Measurements from ENCODE around the gene ITGA3.
"Not testable (repeated sequence)": the region's sequence is repeated elsewhere in the genome, so short reads cannot be mapped to it uniquely, and the experiment has no call there.

Gene ITGA3

GRCh38 chr17:50037321-50038107, 18.4 kb upstream of the ITGA3 start:
- H3K27ac ChIP-seq (ENCODE audit: low read depth, low read length), result no peak overlapping the region
- no peak overlapping the region for H3K9ac ChIP-seq (ENCODE audit: low read length)
- no peak overlapping the region for H2AFZ ChIP-seq (ENCODE audit: low read depth, low read length, severe bottlenecking)
- H3K79me2 ChIP-seq (ENCODE audit: insufficient read depth, low read length), result no peaks in the 10 kb centered on the region
- H3K27me3 ChIP-seq (ENCODE audit: low read length), result no peaks in the 10 kb centered on the region
- H3K4me2 ChIP-seq (ENCODE audit: low read depth, low read length, poor library complexity, severe bottlenecking), result no peak overlapping the region
- no peaks in the 10 kb centered on the region for H3K36me3 ChIP-seq (ENCODE audit: low read length)
- TF ChIP-seq EZH2phosphoT487 (conservative IDR thresholded peaks at IDR 0.05; ENCODE audit: low read length) (no peak), CTCF (IDR thresholded peaks at IDR 0.05; ENCODE audit: insufficient read depth, low read length, poor library complexity, severe bottlenecking) (no peak)
- H3K4me3 ChIP-seq (ENCODE audit: insufficient read depth, low read length, poor library complexity, severe bottlenecking), result no peak overlapping the region
- H3K9me2 ChIP-seq (replicated peaks; ENCODE audit: insufficient read depth, low read length), result no peaks in the 10 kb centered on the region
- no peaks in the 10 kb centered on the region for H3F3A ChIP-seq (ENCODE audit: insufficient read depth)
- H4K20me1 ChIP-seq (ENCODE audit: low read depth, low read length), result no peaks in the 10 kb centered on the region
- H3K9me3 ChIP-seq (ENCODE audit: insufficient read depth, low read length), result no peaks in the 10 kb centered on the region

DNA sequence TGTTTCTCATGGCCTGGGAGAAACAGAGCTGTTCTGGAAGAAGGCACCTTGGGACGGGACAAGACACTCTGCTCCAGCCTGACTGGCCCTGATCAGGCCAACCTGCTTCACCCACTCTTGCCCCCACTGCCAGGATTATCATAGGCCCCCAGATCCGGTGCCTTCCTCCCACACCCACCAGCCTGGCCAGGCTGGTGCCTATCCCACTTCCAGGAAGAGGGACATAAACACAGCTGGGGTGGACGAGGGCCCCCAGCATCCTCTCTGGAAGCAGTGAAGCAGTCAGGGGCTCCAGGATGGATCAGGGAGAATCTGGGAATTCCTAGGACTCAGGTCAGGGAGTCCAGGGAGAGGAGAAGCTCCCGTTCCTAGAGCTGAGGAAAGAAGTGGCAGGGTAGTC, 16.9 kb upstream of the ITGA3 start:
- Histone ChIP-seq H3K4me2 (ENCODE audit: low read depth, low read length, poor library complexity, severe bottlenecking) (no peak overlapping the region), H3K27me3 (ENCODE audit: low read length) (no peaks in the 10 kb centered on the region), H3K9me2 (replicated peaks; ENCODE audit: insufficient read depth, low read length) (no peaks in the 10 kb centered on the region), H3K27ac (ENCODE audit: low read depth, low read length) (no peak overlapping the region), H3F3A (ENCODE audit: insufficient read depth) (no peaks in the 10 kb centered on the region), H4K20me1 (ENCODE audit: low read depth, low read length) (no peaks in the 10 kb centered on the region), H3K4me3 (ENCODE audit: insufficient read depth, low read length, poor library complexity, severe bottlenecking) (no peak overlapping the region), H3K9ac (ENCODE audit: low read length) (no peak overlapping the region), H2AFZ (ENCODE audit: low read depth, low read length, severe bottlenecking) (no peak overlapping the region), H3K9me3 (ENCODE audit: insufficient read depth, low read length) (no peaks in the 10 kb centered on the region), H3K36me3 (ENCODE audit: low read length) (no peaks in the 10 kb centered on the region), H3K79me2 (ENCODE audit: insufficient read depth, low read length) (no peaks in the 10 kb centered on the region)
- TF ChIP-seq EZH2phosphoT487 (conservative IDR thresholded peaks at IDR 0.05; ENCODE audit: low read length) (no peak), CTCF (IDR thresholded peaks at IDR 0.05; ENCODE audit: insufficient read depth, low read length, poor library complexity, severe bottlenecking) (no peak)

- not testable (repeated sequence) for H3F3A ChIP-seq (ENCODE audit: insufficient read depth); H3K9ac ChIP-seq (ENCODE audit: low read length); H3K27ac ChIP-seq (ENCODE audit: low read depth, low read length); H2AFZ ChIP-seq (ENCODE audit: low read depth, low read length, severe bottlenecking); H3K4me3 ChIP-seq (ENCODE audit: insufficient read depth, low read length, poor library complexity, severe bottlenecking); H3K9me3 ChIP-seq (ENCODE audit: insufficient read depth, low read length); H3K4me2 ChIP-seq (ENCODE audit: low read depth, low read length, poor library complexity, severe bottlenecking); H3K36me3 ChIP-seq (ENCODE audit: low read length); H3K27me3 ChIP-seq (ENCODE audit: low read length); H3K9me2 ChIP-seq (replicated peaks; ENCODE audit: insufficient read depth, low read length); H3K79me2 ChIP-seq (ENCODE audit: insufficient read depth, low read length); H4K20me1 ChIP-seq (ENCODE audit: low read depth, low read length)
Measured at GRCh38 chr17:50040496-50040895, 15.4 kb upstream of the ITGA3 start.

DNA sequence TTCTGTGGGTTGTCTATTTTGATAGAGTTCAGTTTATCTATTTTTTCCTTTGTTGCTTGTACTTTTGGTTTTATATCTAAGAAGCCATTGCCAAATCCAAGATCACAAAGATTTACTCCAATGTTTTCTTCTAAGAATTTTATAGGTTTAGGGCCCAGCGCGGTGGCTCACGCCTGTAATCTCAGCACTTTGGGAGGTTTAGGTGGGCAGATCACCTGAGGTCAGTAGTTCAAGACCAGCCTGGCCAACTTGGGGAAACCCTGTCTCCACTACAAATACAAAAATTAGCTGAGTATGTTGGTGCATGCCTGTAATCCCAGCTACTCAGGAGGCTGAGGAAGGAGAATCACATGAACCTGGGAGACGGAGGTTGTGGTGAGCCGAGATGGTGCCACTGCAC, 13.7 kb upstream of the ITGA3 start:
- Histone ChIP-seq H3F3A (ENCODE audit: insufficient read depth) (no peaks in the 10 kb centered on the region), H3K36me3 (ENCODE audit: low read length) (no peaks in the 10 kb centered on the region), H3K9ac (ENCODE audit: low read length) (no peak overlapping the region), H3K9me2 (replicated peaks; ENCODE audit: insufficient read depth, low read length) (no peaks in the 10 kb centered on the region), H3K79me2 (ENCODE audit: insufficient read depth, low read length) (no peaks in the 10 kb centered on the region), H3K4me2 (ENCODE audit: low read depth, low read length, poor library complexity, severe bottlenecking) (no peak overlapping the region), H3K27me3 (ENCODE audit: low read length) (no peaks in the 10 kb centered on the region), H3K9me3 (ENCODE audit: insufficient read depth, low read length) (no peaks in the 10 kb centered on the region), H3K4me3 (ENCODE audit: insufficient read depth, low read length, poor library complexity, severe bottlenecking) (no peak overlapping the region), H3K27ac (ENCODE audit: low read depth, low read length) (no peak overlapping the region), H4K20me1 (ENCODE audit: low read depth, low read length) (no peaks in the 10 kb centered on the region), H2AFZ (ENCODE audit: low read depth, low read length, severe bottlenecking) (no peak overlapping the region)
- TF ChIP-seq EZH2phosphoT487 (conservative IDR thresholded peaks at IDR 0.05; ENCODE audit: low read length) (no peak), CTCF (IDR thresholded peaks at IDR 0.05; ENCODE audit: insufficient read depth, low read length, poor library complexity, severe bottlenecking) (no peak)

Measured in SU-DHL-6 (cell line).